Pancreas (tissue), 10 donors: Measurements from ENCODE around the gene CKAP2L. TPM values are rescaled to one million over a fixed set of nuclear protein-coding genes. Genes with fewer than 3 reads are reported as not detected.

Experiments used
- ATAC-seq, 4 donors: fragments of 200-7000 bp; cut with Tn5 transposase; one replicate each; pipeline versions ENCODE4 v1.8.0 to v1.9.1; 2020; ENCODE audit warnings: mild to moderate bottlenecking in 4 of 4, moderate library complexity in 4 of 4
- DNase-seq, 6 donors: peaks; one replicate each; pipeline ENCODE4 v3.0.0-alpha.2; 2020
- FAIRE-seq: peaks from 2 replicates; lab custom pipeline; 2012; peaks lifted over from hg19 to GRCh38; lab: Jason Lieb, UNC
- H3K27ac ChIP-seq, 4 donors: fragments of 200-600 bp; sonication (generic); 1 replicate in 3 of 4; 2 replicates in 1 of 4; pipeline versions ENCODE4 v1.5.0 to v1.8.0; 2020
- H3K27me3 ChIP-seq, 4 donors: fragments of 200-600 bp; one replicate each; pipeline ENCODE4 v1.8.0; 2021
- H3K36me3 ChIP-seq, 3 donors: fragments of 200-600 bp; sonication (generic) in 1 of 3; one replicate each; pipeline versions ENCODE4 v1.5.0 to v1.8.0; 2020 to 2021
- H3K4me1 ChIP-seq, 3 donors: fragments of 200-600 bp; one replicate each; pipeline ENCODE4 v1.8.0; 2021
- H3K4me3 ChIP-seq, 4 donors: fragments of 200-600 bp; sonication (generic) in 2 of 4; one replicate each; pipeline versions ENCODE4 v1.5.0 to v1.8.0; 2020 to 2021
- H3K9me3 ChIP-seq, 4 donors: fragments of 200-600 bp; one replicate each; pipeline ENCODE4 v1.8.0; 2021
- WGBS, 2 donors: extraction: QIAGEN DNeasy Blood & Tissue Kit; methylation state at CpG; one replicate each; pipeline ENCODE4 v1.1.7; 2013; 5-methylcytosine and 5-hydroxymethylcytosine counted together
- intact Hi-C, 3 donors: fragments of 100-400 bp; cut with DNase I; formaldehyde crosslinking; loops; one replicate each; pipeline versions ENCODE4 v1.11.1 to v1.14.2; 2022
- polyA plus RNA-seq, 2 donors: library from polyadenylated mRNA; stranded (reverse); fragments of 200-250 nt; gene quantifications; one replicate each; pipeline ENCODE4 v1.2.3, GENCODE V29; 2013
- total RNA-seq, 6 donors: library from RNA; stranded (reverse); fragmentation: NEBNext Ultra II Directional in 4 of 6; extraction: Animal tissue kit (Norgen Biotek cat#: 25700) in 4 of 6; gene quantifications; one replicate each; pipeline versions ENCODE4 v1.2.1 to v1.2.4, GENCODE V29; 2021 to 2023
- TF ChIP-seq, protein P1 (sequence below), 4 donors: fragments of 200-600 bp; sonication (generic) in 3 of 4; IDR thresholded peaks; one replicate each; pipeline versions ENCODE4 v1.5.0 to v1.8.0; 2021; ENCODE audit warnings: antibody characterized with exemption in 4 of 4
- donor health status: healthy with polysubstance abuse.
- donor health status: DM: no; HTN: no; CAD: no; lungs with moderate emphysema.
- donor health status: DM: no; HTN: no; CAD: no.
- donor health status: control.
- donor health status: control.
- donor health status: Bipolar disorder and iron deficiency.
- donor health status: DM: yes; HTN: yes; CAD: no.
- donor health status: DM: no; HTN: no; CAD: no.
- donor health status: DM: no; HTN: no; CAD: no.
- donor health status: DM: yes; HTN: yes; CAD: no.

Gene CKAP2L
- total and polyA plus RNA-seq, 8 donors, result 0.04 to 0.64 (median 0.12) TPM; not detected in 2

- no peaks in the 10 kb centered on the region for H3K9me3 ChIP-seq
- no peaks in the 10 kb centered on the region for H3K27me3 ChIP-seq
- no peak overlapping the region for H3K27ac ChIP-seq
- intact Hi-C loops, result no loop called here
- WGBS, 2 donors, result 70 to 76% methylated on average over 4 of the region's 4 CpGs
- ATAC-seq (no peak), FAIRE-seq (no peak), DNase-seq (no peak)
- peak overlapping the region in 2 of 4 donors; percentile 66 to 82 for H3K4me3 ChIP-seq
- peaks cover 3 to 7% (median 3%) of the 10 kb centered on the region in 3 donors for H3K4me1 ChIP-seq
- H3K36me3 ChIP-seq, result no peaks in the 10 kb centered on the region
- TF ChIP-seq, protein P1, sequence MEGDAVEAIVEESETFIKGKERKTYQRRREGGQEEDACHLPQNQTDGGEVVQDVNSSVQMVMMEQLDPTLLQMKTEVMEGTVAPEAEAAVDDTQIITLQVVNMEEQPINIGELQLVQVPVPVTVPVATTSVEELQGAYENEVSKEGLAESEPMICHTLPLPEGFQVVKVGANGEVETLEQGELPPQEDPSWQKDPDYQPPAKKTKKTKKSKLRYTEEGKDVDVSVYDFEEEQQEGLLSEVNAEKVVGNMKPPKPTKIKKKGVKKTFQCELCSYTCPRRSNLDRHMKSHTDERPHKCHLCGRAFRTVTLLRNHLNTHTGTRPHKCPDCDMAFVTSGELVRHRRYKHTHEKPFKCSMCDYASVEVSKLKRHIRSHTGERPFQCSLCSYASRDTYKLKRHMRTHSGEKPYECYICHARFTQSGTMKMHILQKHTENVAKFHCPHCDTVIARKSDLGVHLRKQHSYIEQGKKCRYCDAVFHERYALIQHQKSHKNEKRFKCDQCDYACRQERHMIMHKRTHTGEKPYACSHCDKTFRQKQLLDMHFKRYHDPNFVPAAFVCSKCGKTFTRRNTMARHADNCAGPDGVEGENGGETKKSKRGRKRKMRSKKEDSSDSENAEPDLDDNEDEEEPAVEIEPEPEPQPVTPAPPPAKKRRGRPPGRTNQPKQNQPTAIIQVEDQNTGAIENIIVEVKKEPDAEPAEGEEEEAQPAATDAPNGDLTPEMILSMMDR (IDR thresholded peaks at IDR 0.05), result no peak
Observed at GRCh38 chr2:112765251-112765650, 842 bp upstream of the CKAP2L start.

- no peaks in the 10 kb centered on the region for H3K36me3 ChIP-seq
- no peak overlapping the region for H3K4me3 ChIP-seq
- H3K27ac ChIP-seq, result no peak overlapping the region
- H3K4me1 ChIP-seq, result peaks cover 3 to 7% (median 3%) of the 10 kb centered on the region in 3 donors
- 91 to 93% methylated on average over 4 of the region's 4 CpGs for WGBS, 2 donors
- FAIRE-seq (no peak), ATAC-seq (no peak), DNase-seq (no peak)
- H3K9me3 ChIP-seq, result no peaks in the 10 kb centered on the region
- H3K27me3 ChIP-seq, result no peaks in the 10 kb centered on the region
- intact Hi-C loops, result no loop called here
- TF ChIP-seq, protein P1 (IDR thresholded peaks at IDR 0.05), result no peak
Observed at GRCh38 chr2:112762276-112762675, 2.1 kb downstream of the CKAP2L start.

DNA sequence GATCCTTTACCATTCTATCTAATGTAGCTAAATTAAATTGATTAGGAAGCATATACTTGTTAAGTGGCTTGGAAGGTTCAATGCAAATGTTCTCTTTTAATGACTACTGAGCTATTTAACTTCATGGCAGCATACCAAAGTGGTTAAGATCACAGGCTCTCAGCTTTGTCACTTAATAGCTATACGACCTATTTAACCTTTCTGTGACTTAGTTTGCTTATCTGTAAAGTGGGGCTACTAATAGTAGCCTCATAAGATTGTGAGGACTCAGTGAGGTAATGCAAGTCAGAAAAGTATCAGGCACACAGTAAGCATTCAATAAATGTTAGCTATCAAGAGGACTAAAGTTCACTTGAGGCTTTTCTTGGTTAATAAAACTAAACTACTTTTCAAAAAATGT lies 4.3 kb downstream of the CKAP2L start:
- intact Hi-C loops, result no loop called here
- H3K9me3 ChIP-seq, result no peaks in the 10 kb centered on the region
- no peaks in the 10 kb centered on the region for H3K27me3 ChIP-seq
- no peak overlapping the region for H3K4me3 ChIP-seq
- ATAC-seq, result no peak
- FAIRE-seq, result no peak
- no peaks in the 10 kb centered on the region for H3K36me3 ChIP-seq
- no peak for DNase-seq
- no peak overlapping the region for H3K27ac ChIP-seq
- WGBS, 2 donors, result 76 to 87% methylated on average over 1 of the region's 1 CpG
- TF ChIP-seq, protein P1 (IDR thresholded peaks at IDR 0.05), result no peak
- H3K4me1 ChIP-seq, result peaks cover 2 to 7% (median 3%) of the 10 kb centered on the region in 3 donors

DNA sequence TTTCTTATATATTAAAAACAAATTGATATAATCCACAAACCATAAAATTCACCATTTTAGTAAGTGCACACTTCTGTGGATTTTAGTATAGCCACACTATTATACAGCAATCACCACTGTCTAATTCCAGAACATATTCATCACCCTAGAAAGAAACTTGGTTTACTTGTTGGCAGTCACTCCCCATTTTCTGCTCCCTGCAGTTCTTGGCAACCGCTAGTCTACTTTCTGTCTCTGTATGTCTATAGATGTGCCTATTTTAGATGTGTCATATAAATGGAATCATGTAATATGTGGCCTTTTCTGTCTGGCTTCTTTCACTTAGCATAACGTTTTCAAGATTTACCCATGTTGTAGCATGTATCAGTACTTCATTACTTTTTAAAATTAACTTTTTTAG lies 5.7 kb downstream of the CKAP2L start:
- intact Hi-C loops, result loop anchor here in 1 of 3 donors (10.0 kb wide), 1 partner anchor 176 kb away; no protein-coding TSS in a partner anchor
- no peak for DNase-seq
- Histone ChIP-seq H3K27me3 (no peaks in the 10 kb centered on the region), H3K4me1 (peaks cover 0 to under 1% (median 0%) of the 10 kb centered on the region in 3 donors), H3K27ac (no peak overlapping the region), H3K4me3 (no peak overlapping the region), H3K9me3 (no peaks in the 10 kb centered on the region), H3K36me3 (no peaks in the 10 kb centered on the region)
- no peak for ATAC-seq
- no peak for FAIRE-seq
- TF ChIP-seq, protein P1 (IDR thresholded peaks at IDR 0.05), result no peak
- 82 to 86% methylated on average over 2 of the region's 2 CpGs for WGBS, 2 donors

DNA sequence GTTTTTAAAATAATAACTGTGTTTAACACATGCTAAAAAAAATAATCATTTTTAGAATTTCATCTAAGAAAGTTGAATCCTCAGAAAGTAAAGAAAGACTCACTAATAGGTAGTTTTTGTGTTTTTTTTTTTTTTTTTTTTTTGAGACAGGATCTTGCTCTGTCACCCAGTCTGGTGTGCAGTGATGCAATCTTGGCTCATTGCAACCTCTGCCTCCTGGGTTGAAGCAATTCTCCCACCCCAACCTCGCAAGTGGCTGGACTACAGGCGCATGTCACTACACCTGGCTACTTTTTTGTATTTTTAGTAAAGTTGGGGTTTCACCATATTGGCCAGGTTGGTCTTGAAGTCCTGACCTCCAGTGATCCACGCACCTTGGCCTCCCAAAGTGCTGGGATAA lies 7.1 kb downstream of the CKAP2L start:
- whole genome bisulfite sequencing, 2 donors, result 96 to 97% methylated on average over 3 of the region's 3 CpGs
- Histone ChIP-seq H3K4me3 (no peak overlapping the region), H3K9me3 (no peaks in the 10 kb centered on the region), H3K27me3 (no peaks in the 10 kb centered on the region), H3K36me3 (no peaks in the 10 kb centered on the region), H3K4me1 (no peaks in the 10 kb centered on the region), H3K27ac (no peak overlapping the region)
- DNase-seq (no peak), ATAC-seq (no peak), FAIRE-seq (no peak)
- intact Hi-C loops, result loop anchor here in 1 of 3 donors (10.0 kb wide), 1 partner anchor 178 kb away; no protein-coding TSS in a partner anchor
- TF ChIP-seq, protein P1 (IDR thresholded peaks at IDR 0.05), result no peak
